NCI-H1105 (cell line): Measurements from ENCODE around the gene RGS3.

Source experiments
- DNase-seq: peaks from one replicate; lab custom pipeline; 2025; lab: John Stamatoyannopoulos, UW

RGS3 gene

DNA sequence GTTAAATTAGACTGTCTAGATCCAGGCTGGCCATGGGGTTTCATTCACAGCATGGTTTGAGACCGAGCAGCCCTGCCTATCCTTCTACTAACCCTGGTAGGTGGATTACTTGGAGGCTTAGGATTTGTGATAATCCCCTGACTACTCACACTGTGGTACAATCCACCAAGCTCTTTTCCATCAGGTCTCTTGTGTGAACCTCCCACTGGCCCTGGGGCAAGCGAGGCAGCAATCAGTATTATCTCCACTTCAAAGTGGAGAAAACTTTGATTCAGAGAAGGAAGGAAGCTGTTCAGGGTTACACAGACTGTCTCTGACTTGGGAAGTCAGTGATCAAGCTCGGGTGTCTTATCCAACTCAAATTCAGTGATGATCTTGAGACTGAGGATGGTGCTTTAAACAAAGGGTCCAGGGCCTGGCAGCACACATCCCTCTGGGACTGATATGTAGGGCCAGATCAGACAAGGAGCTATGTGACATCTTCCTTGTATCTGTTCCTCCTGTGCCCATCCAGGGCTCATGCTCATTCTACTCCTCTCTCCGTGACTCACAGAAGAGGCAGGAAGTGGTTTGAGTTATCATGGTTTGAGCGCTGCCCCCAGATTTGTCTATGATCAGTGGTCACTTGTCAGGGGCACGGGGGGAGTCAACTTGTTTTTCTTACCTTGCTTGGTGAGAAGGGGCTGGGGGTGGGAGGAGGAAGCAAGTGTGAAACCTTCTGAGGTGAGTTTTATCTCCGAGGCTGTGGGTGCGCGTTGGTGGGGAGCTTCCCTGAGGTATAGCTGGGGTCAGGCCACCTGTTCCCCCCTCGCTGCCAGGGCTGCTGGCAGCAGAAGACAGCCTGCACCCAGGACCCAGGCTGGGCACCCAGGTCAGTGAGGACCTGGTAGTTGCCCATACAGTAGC lies 48.6 kb downstream of the RGS3 start:
- no peak for DNase-seq

DNA sequence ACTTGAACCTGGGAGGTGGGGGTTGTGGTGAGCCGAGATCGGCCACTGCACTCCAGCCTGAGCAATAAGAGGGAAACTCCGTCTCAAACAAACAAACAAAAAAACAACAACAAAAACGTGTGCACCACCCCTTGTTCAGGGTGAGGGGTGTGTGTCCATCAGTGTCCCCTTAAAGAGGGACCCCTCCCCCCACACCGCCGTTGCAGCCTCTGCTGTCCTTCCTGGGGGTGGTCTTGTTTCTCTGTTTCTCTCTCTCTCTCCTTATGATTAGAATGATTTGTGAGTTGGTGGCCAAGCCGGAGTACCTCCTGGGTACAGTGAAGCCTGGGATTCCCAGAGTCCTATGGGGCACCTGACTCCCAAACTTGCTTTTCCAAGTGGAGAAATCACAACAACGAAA lies 49.6 kb downstream of the RGS3 start:
- no peak for DNase-seq

DNA sequence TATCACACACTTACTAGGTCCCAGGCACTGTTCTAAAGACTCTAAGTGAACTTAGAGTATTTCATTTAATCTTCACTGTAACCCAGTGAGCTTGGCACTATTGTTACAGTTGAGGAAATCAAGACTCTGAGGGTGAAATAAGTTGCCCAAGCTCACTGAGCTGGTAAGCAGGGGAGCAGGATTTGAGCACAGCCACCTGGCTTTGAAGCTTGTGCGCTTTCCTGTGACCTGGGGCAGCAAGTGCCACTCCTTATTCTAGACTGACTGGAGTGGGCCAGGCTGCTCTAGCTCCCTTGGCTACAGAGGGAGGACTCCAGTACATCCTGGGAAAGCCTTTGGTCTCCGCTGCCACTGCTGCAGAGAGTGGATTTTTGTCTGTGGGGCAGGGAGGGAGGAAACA lies 50.0 kb downstream of the RGS3 start:
- DNase-seq, result no peak

DNA sequence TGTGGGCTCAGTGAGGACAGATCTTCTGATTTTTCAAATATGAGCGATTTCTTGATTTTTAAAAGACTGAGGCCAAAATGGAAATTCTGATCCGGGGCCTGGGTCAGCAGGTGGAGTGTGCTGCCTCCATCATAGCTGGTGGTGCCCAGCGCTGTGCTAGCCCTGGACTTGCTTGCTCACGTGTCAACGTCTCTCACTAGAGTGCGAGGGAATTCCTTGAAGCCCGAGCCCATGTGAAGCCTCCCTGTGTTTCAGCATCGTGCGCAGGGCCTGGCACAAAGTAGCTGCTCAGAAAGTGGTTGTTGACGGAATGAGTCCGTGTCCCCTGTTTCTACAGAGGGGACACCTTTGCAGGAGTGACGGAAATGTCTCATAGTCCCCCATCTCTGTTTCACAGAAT lies 50.5 kb downstream of the RGS3 start:
- DNase-seq, result no peak

DNA sequence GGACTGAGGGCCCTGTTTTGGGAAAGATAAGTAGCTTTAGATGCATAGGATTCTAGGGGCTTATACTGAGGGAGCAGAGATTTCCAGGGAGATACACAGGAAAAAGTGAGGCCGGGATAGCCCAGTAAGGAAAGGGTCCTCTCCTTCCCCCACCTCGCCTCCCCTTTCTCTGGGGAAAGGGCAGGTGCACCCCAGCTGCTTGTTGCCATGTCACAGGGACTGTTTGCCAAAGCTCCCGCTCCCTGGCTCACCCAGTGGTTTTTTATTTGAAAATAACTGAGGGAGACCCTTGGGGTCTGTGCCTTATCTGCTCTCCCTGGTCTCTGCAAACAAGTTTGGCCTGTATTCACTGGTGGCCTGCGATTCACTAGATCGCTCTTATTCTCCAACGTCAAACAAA lies 51.2 kb downstream of the RGS3 start:
- no peak for DNase-seq

DNA sequence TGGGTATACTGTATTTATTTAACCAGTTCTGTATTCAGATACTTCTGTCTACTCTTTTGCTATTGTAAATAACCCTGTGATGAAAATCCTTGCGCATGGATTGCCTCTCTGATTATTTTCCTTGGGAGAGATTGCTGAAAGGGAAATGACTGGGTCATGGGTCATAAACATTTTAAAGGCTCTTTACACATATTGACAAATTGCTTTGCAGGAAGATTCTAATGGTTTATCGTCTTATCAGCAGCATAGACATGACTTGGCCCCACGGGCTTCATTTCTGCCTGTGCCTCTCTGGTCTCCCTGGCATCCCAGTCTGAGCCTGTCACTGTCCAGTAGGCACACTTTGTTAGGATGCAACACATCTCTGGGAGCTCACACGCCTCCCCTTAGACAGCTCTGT lies 52.3 kb downstream of the RGS3 start:
- DNase-seq, result no peak

DNA sequence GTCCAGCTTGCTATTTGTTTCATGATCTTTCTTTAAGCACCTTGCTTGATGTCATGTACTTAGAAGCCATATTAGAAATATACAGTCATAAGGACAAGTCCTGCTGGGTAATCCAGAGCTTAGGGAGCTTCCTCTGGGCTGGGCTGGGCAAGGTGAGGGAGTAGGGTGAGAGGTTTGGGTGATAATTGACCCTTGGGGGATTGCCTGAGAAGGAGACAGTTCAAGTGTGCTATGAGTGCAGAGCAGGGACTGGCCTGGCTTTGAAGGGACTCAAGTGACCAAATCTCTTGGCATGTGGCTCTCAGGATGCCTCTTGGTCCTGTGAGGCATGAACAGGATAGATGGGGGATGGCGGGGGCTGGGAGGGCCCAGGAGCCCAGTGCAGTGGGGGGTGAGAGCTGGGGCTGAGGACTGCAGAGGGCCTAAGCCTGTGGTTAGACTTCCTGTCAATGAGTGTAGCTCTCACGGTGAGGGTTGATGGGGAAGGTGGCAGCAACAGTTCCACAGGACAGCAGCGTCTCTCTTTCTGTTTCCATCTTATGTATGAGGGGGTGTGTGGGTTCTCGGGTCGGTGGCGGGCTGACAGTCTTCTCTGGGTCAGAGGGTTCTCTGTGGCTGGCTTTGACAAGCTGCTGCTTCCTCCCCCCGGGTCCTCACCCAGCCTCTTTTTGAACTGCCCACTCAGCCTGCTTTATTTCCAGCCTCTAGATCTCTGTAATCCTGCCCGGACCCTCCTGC lies 53.5 kb downstream of the RGS3 start:
- no peak for DNase-seq

DNA sequence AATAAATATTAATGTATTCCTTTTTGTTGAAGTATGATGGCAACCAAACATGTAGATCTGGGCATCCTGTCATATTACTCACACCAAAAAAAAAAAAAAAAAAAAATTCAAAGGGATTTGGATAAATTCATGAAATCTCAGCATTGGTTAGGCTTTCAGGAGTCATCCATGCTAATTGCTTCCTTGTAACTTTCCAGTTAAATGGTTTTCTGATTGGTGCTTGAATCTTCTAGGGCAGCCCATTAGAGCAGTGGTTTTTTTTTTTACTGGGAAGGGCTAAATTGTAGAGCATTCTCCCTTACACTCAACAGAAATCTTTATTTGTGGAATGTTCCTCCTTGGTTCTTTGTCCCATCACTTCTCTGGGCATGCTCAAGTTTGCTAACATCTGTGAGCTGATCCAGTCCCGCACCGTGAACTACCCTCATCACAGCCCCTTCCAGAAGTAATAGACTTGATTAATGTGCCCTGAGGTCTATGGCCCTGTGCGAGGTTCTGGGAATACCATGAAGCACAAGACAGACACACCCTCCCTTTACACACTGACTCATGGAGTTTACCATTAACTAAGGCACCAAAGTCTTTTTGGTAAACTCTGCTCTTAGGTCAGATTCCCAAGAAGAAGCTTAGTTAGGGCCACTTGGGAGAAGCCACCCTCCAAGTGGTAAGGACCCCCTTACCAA lies 56.0 kb downstream of the RGS3 start:
- no peak for DNase-seq

DNA sequence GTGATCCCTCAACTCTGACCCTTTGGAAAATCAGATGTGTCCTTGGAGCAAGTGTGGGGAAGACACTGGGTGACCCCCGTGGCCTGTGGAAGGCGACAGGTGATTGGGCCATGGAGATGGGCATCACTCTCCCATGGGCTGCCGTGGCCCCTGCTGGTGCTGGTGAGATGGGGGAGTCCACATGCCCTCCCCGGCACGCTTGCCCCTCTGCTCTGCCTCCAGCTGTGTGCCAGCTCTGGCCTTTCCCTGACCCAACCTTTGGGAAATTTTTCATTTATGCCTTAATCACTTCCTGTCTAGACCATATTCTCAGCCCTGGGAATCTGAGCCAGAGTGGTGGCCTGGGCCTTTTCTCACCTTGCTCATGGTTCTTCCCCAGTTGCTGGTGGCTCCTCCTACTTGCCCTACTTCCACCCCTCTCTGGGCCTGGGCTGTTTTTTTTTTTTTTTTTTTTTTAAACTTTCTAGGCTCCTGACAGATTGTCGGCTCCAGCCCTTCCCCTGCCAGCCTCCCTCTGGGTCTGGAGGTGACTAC lies 56.6 kb downstream of the RGS3 start:
- no peak for DNase-seq

DNA sequence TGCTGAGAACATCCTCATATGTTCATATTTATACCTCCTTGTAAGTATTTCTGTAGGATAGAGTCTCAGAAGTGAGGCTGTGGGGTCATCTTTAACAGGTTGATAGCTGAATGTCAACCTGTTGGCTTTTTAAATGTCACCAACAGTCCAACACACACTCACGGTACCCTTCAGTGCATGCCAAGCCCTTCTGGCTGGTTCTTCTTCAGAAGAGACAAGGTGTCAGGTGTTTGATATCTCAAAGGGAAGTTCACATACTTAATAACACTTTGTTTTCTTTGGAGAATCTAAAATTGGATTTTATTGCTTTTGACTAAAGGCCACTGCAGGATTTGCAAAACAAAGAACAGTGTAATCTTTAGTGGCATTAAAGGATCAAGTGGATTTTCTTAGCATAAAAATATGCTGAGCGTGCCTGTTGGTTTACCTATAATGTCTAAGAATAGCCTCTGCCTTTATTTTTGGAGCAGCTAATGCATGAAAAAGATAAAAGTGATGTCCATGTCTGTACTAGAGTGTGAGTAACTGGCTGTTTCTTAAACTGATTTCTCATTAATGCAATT lies 58.2 kb downstream of the RGS3 start:
- DNase-seq, result no peak

DNA sequence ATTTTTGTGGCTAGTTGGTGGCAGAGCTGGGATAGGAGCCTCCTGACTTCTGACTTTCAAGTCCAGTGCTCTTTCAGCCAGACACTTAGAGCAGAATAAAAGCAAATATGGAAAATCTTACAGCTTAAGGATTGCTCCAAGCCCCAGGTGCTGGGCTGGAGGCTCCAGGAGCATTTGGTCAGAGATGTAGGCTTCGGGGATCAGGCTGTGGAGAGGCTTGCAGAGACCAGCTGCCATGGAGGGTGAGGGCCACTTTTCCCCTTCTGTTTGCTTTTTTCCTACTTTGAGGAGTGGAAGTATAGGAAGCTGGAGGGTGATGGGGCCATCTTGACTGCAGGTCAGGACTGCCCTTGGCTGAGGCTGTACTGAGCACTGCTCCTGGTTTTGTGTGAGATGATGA lies 58.9 kb downstream of the RGS3 start:
- DNase-seq, result no peak

DNA sequence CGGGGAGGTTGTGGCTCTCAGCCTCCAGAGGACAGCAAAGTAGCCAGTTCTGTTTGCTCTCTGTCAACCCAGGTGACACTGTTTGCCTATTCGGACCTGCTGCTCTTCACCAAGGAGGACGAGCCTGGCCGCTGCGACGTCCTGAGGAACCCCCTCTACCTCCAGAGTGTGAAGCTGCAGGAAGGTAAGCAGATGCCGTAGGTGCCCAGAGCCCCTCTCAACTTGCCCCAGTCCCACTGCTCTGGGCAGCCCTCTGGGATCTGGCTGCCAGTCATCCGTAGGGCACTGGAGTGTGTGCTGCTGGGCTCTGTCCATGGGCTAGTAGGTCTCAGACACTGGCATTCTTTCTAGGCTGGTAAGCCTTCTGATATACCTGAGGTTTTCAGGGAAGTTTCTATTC lies 59.3 kb downstream of the RGS3 start:
- no peak for DNase-seq

DNA sequence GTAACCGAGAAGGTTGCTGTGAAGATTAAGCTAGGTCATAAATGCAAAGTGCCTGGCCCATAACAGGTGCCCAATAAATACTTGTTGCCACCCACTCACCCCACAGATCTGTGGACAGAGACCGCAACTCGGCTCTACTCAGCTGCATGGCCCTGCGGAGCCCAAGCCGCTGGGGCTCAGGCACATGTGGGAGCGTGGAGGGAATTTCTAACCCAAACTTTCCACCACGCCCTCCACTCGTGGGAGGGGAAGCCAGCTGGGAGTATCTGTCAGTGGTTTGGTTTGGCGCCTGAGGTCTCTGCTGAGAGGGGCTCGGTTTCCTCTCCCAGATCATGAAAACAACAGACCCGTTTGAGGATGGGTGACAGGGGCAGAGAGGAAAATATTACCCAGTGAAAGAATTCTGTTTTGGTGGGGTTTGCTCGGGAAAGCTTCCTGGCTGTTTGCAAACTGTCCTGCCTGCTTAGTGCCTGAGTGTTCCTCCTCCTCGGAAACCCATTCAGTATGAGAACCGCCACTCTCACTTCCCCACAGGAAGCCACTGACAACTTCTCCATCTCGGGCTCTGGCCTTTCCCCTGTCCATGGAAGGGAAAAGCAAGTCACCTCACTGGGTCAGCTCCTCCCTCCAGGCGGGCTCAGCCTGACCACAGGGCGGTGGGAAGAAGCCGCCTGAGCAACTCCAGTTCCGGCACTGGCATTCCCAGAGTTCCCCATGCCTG lies 60.1 kb downstream of the RGS3 start:
- DNase-seq, result no peak

DNA sequence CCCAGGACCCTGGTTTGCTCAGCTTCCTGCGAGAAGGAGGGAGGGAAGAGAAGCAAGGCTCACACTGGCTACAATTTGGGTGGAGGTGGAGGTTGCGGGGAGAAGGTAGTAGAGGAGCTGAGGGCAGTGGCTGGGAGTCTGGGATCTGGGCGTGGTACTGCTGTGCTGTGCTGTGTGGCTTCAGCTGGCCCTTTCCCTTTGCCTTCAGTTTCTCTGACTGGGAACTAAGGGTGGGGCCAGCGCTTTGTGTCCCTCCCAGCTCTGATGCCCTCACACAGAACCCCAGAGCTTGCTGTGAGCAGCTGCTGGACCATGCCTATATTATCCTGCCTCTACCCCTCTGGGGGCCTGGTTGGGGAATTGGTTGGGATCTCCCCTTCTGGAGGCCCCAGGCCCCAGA lies 60.9 kb downstream of the RGS3 start:
- DNase-seq, result no peak

DNA sequence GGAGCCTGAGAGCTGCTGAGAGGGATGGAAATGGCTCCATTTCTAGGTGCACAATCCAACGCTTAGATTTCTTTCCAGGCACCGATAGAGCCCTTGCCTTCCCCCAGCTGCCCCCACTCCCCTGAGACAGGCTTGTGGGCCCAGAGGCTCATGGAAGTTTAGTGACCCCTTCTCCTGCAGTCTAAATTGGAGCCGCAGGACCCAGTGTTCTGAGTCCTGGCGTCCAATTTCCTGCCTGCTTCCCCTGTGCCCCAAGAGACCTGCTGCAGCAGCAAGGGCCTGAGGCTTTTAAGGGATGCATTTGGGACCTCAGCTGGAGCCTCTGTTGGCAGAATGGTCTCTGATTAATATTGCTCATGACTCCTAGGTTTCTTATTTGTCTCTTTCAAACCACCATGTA lies 61.7 kb downstream of the RGS3 start:
- no peak for DNase-seq

DNA sequence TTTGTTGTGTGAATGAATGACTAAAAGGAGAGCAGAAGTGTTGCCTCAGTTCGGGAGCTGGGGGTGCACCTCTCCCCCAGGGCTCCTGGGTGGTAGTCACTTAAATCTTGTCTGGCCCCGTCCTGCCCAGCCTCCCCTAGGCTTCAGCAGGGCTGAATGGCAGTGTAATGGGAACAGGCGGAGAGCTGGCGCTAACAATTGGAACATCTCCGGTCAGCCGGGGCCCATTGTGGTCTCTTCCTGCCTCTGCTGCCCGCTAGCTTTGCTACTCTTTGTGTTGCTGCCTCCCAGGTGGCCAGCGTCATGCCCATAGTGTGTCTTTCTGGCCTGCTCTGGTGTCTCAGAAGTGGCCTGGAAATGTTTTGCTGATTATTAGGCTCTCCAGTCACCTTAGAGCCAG lies 62.3 kb downstream of the RGS3 start:
- no peak for DNase-seq

DNA sequence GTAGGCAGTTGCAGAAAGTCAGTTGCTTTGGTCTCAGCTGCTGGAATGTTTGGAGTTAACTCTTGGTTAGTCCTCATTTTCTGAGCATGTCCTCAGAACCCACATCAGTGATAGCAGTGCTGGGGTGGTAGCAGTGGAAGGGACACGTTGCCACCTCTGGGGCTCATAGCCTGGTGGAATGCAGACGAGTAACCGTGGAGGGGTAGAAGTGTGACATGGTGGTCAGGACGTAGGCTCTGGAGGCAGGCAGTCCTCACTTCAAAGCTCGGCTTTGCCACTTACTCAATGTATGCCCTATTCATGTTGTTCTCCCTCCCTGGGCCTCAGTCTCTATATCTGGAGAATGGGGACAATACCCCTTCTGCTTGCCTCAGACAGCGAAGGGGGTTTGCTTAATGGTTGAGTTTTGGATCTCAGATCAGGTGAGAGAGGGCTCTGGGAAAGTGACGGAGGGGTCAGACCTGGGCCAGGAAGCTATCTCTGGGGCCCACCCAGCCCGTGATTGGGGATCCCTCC lies 62.8 kb downstream of the RGS3 start:
- DNase-seq, result no peak

DNA sequence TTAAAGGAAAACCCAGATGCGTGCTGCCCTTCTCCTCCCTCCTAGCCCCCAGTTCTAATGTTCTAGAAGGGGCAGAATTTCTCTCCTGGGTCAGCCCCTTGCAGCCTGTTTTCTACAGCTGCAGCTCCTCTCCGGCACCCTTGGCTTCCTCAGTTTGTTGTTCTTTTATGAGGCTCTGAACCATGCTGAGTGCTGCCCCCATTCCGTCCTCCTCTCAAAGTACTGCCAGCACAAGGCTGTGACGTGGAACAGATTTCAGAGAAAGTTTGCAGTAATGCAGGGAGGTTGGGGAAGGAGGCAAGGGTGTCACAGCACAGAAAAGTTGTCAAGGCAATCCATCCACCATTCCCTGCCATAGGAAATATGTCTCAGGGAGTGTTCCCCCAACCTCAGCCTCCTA lies 63.3 kb downstream of the RGS3 start:
- DNase-seq, result no peak

DNA sequence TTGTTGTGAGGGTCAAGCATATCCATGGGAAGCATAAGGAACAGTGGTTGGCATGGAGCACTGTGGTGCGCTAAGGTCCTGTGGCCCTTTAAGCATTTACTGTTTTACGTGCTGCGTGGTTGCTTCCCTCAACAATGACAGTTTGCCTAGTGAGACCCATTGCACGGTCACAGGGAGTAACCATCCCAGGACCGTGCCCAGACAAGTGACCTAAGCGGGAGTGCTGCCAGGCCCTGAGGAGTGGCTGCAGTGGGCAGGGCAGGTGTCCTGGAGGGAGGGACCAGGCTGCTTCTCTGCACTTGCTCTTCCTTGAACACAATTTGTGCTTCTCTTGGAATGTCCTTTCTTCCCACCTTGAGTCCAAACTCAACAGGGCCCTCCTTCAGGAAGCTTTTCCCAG lies 64.6 kb downstream of the RGS3 start:
- no peak for DNase-seq

DNA sequence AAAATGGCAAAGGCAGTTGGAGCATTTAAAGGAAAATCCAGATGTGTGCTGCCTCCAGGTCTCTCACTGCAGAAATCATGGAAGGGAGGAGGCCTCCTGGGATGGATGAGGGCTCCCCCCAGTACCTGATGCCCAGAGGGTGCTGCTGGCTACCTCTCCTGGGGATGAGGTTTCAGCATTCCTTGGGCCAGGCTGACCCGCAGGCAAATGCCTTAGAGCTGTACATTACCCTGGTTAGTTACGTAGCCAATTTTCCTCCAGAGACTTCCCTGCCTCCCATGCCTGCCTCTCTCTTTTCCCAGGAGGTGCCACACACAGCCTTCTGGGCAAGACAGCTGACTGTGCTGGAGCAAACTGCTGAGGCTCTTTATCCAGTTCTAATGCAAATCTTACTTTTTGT lies 65.3 kb downstream of the RGS3 start:
- no peak for DNase-seq

DNA sequence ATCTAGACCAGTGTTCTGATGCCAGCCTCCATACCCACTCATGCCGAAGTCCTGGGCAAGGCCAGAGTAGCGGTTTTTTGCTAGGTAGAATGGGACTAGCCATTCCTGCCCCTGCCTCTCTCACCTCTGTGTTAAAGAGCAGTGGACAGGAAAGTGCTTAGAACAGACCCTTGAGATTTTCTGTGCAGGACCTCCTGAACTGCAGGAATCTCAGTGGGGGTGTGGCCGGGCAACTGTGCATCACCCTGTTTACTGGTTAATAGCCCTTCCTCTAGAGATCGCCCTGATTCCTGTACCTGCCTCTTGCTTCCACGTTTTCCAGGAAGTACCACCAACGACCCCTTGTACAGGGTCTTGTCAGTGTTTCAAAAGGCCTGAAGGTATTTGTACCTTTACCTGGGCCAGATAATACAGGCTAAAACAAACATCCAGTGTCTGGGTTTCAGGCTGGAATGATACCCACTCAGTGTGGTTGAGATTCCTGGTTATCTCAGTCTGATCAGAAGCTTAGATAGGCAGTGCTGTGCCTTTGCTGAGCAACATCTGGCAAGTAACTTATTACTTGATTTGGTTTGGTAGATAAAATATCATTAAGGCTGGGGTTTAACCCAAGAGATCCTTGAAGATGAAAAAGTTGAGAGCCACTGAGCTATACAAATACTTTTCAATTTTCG lies 65.9 kb downstream of the RGS3 start:
- DNase-seq, result no peak
